ENCODE measurements around the gene ACSBG1.
"Not testable (repeated sequence)": the region's sequence is repeated elsewhere in the genome, so short reads cannot be mapped to it uniquely, and the experiment has no call there.

Gene ACSBG1

GRCh38 chr15:78251136-78251535 lies 16.8 kb upstream of the ACSBG1 start:
- DNase-seq (ENCODE audit: low read depth): no peak

GRCh38 chr15:78249131-78249530 lies 14.8 kb upstream of the ACSBG1 start:
- DNase-seq (ENCODE audit: low read depth): no peak

GRCh38 chr15:78247911-78248310 lies 13.5 kb upstream of the ACSBG1 start:
- no peak for DNase-seq (ENCODE audit: low read depth)

- DNase-seq (ENCODE audit: low read depth): not testable (repeated sequence)
These were observed 11.7 kb upstream of the ACSBG1 start for GRCh38 chr15:78245976-78246620.

GRCh38 chr15:78245392-78245791 lies 11.0 kb upstream of the ACSBG1 start:
- not testable (repeated sequence) for DNase-seq (ENCODE audit: low read depth)

- DNase-seq (ENCODE audit: low read depth): no peak
These were observed 10.5 kb upstream of the ACSBG1 start for GRCh38 chr15:78244893-78245292.

GRCh38 chr15:78244101-78244500 lies 9.7 kb upstream of the ACSBG1 start:
- no peak for DNase-seq (ENCODE audit: low read depth)

- no peak for DNase-seq (ENCODE audit: low read depth)
These were observed 9.2 kb upstream of the ACSBG1 start for GRCh38 chr15:78243491-78243941.

- DNase-seq (ENCODE audit: low read depth): no peak
These were observed 8.7 kb upstream of the ACSBG1 start for GRCh38 chr15:78243058-78243457.

GRCh38 chr15:78242128-78242527 lies 7.8 kb upstream of the ACSBG1 start:
- DNase-seq (ENCODE audit: low read depth): no peak

- peak; percentile 66 for DNase-seq (ENCODE audit: low read depth)
These were observed 6.7 kb upstream of the ACSBG1 start for GRCh38 chr15:78241017-78241416.

- DNase-seq (ENCODE audit: low read depth): no peak
These were observed 5.4 kb upstream of the ACSBG1 start for GRCh38 chr15:78239811-78240210.

- no peak for DNase-seq (ENCODE audit: low read depth)
These were observed 2.8 kb upstream of the ACSBG1 start for GRCh38 chr15:78237146-78237545.

GRCh38 chr15:78236491-78236890 lies 2.1 kb upstream of the ACSBG1 start:
- DNase-seq (ENCODE audit: low read depth): no peak

GRCh38 chr15:78233496-78233895 lies 869 bp downstream of the ACSBG1 start:
- no peak for DNase-seq (ENCODE audit: low read depth)

GRCh38 chr15:78232951-78233350 lies 1.4 kb downstream of the ACSBG1 start:
- no peak for DNase-seq (ENCODE audit: low read depth)

GRCh38 chr15:78229431-78230406 lies 4.6 kb downstream of the ACSBG1 start:
- DNase-seq (ENCODE audit: low read depth): no peak

- no peak for DNase-seq (ENCODE audit: low read depth)
These were observed 5.9 kb downstream of the ACSBG1 start for GRCh38 chr15:78228356-78228996.

GRCh38 chr15:78225783-78226541 lies 8.4 kb downstream of the ACSBG1 start:
- DNase-seq (ENCODE audit: low read depth): no peak

- no peak for DNase-seq (ENCODE audit: low read depth)
These were observed 10.3 kb downstream of the ACSBG1 start for GRCh38 chr15:78224023-78224411.

GRCh38 chr15:78223396-78224022 lies 10.9 kb downstream of the ACSBG1 start:
- no peak for DNase-seq (ENCODE audit: low read depth)

Measured in stimulated activated CD8-positive, alpha-beta memory T cell treated with anti-CD3 and anti-CD28 coated beads, Interleukin-15, amount 100 ng/mL, for 24 hours (primary cell).